Measurements from ENCODE around the gene CNTN1.

GRCh38 chr12:41008472-41008871, 316.2 kb downstream of the CNTN1 start:
- TF ChIP-seq, protein P1, sequence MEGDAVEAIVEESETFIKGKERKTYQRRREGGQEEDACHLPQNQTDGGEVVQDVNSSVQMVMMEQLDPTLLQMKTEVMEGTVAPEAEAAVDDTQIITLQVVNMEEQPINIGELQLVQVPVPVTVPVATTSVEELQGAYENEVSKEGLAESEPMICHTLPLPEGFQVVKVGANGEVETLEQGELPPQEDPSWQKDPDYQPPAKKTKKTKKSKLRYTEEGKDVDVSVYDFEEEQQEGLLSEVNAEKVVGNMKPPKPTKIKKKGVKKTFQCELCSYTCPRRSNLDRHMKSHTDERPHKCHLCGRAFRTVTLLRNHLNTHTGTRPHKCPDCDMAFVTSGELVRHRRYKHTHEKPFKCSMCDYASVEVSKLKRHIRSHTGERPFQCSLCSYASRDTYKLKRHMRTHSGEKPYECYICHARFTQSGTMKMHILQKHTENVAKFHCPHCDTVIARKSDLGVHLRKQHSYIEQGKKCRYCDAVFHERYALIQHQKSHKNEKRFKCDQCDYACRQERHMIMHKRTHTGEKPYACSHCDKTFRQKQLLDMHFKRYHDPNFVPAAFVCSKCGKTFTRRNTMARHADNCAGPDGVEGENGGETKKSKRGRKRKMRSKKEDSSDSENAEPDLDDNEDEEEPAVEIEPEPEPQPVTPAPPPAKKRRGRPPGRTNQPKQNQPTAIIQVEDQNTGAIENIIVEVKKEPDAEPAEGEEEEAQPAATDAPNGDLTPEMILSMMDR (IDR thresholded peaks at IDR 0.05), result no peak
- no peak for TF ChIP-seq POLR2A (IDR thresholded peaks at IDR 0.05)

Data from testis (tissue), 2 donors.